KBM-7 (cell line): Measurements from ENCODE around the gene FBLN5.
A peak's percentile ranks its signal among the peaks of the same experiment; 100 is the strongest.
"Not testable (repeated sequence)": the region's sequence is repeated elsewhere in the genome, so short reads cannot be mapped to it uniquely, and the experiment has no call there.

Experiments
- DNase-seq: peaks from one replicate; pipeline ENCODE4 v3.0.0-alpha.2; 2015
- in situ Hi-C: fragments of 300-500 bp; cut with MboI; formaldehyde crosslinking; loops from 2 replicates; pipeline ENCODE4 v1.14.3; 2020; ENCODE audit warnings: low sequenced_read_pairs, low pct_unique_long_range_greater_than_20kb, mixed read lengths

The FBLN5 gene

DNA sequence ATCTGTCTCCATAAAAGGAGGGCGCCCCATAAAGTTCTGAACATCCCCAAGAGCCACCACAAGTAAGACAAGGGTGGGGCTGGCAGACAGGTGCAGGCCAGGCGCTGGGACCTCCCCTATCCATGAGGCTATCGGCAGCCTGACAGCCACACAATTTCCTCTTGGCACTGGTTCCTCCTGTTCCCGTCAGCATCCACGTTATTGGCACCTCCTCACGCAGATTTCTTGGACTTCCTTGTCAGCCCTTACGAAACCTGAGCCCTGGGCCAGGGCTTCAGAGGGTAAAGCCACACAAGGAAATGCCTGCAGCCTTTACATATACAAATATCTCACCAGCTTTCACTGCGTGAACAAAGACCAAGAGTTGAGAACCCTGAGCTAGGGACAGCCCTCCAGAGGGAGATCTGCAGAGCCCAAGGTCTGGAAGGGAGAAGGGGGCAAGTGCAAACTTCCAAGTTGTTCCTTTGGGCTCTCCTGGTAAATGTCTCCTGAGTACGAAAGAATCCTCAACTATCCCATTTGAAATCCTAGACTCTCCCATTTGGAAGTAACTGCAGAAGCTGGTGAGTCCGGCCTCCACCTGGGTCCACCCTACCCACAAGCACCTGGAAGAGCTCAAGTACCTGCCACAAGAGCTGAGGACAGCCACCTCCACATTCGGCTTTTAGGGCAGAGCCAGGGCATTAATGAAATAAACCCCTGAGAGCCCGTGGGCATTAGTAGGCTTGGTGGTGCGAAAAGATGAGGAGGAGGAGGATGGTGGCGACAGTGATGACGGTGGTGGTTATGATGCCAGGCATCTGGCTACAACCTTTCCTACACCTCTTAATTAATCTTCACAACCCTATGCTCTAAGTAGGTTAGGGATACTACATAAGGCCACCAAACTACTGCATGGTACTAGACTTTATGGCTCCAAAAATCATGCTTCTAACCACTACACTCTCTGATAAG is 74.7 kb downstream of the FBLN5 start:
- in situ Hi-C loops = no loop called here
- DNase-seq = peak; percentile 50

DNA sequence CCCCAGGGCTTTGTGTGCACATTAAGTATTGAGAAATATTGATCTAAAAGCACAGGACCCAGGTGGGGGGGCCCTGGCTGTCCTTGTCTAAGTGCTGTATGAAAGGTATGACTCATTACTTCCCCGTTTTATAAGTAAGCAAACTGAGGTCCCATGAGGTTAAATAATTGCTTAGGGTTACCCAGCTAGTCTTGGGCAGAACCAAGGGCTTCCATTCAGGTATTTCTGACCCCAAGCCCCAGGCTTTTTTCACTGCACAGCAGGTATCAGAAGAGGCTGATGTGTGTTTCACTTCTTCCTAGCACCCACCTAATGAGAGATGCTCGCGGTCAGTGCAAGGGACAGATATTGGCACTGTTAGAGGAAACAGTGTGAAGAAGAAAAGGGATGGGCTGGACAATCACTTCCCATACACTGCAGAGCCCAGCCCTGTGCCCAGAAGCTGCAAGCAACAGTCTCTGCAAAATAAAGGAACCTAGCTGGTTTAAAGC is 75.4 kb downstream of the FBLN5 start:
- in situ Hi-C loops = no loop called here

DNA sequence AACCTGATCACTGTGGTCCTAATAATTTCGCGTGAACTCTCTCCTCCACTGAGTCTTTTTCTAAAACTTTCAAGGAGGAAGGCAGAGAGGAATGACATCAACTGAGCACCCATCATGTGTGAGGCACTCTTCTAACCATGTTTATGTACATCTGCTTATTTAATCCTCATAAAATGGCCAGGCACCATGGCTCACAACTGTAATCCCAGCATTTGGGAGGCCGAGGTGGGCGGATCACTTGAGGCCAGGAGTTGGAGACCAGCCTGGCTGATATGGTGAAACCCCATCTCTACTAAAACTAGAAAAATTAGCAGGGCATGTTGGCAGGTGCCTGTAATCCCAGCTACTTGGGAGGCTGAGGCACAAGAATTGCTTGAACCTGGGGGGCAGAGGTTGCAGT is 76.1 kb downstream of the FBLN5 start:
- in situ Hi-C loops, DNase-seq: not testable (repeated sequence)

More for the DNA sequence above, 75.4 kb downstream of the FBLN5 start:
- no peak for DNase-seq

DNA sequence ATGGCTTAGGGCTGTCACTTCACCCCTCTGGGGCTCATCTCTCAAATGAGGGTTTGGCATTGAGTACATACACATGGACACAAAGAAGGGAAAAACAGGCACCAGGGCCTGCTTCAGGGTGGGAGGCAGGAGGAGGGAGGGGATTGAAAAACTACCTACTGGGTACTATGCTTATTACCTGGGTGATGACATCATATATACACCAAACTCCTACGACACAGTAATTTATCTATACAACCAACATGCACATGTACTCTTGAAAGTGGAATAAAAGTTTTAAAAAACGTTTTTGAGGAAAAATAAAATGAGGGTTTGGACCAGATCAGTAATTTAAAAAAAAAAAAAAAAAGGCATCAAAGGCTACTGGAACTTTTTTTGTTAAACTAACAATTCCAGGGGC is 76.6 kb downstream of the FBLN5 start:
- no peak for DNase-seq
- in situ Hi-C loops = no loop called here

DNA sequence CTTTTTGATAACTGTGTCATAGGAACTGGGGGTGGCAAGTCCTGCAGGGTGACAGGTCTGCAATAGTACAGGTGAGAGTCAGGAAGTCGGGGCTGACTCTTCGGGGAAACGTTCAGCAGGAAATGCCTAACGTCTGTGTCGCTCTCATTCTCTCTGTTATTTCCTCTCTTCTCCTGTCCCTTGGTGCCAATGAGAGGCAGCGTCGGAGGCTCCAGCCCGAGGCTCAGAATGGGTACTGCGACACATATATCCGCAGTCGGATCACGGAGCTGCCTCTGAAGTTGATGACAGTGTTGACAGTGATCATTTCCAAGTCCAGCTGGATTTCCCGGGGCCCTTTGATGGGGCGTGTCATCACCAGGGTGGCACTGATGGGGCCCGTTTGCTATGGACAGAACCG is 77.5 kb downstream of the FBLN5 start:
- no peak for DNase-seq
- in situ Hi-C loops = no loop called here

DNA sequence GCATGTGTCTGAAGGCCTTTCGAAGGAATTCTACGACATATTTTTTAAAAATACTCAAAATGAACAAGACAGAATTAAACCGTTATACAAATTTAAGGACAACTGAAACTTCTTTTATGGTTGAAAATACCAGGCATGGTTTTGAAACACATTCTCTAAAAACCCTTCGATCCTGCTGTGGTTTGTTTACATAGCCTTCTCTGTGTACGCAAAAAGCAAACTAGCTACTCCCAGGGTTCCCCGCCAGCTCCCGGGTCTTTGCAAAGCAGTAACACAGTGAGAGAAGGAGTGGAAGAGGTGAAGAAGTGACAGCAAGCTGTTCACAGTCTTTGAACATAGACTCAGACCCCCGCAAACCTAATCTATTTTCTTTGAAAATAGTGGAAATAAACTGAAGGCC is 77.9 kb downstream of the FBLN5 start:
- in situ Hi-C loops = no loop called here
- DNase-seq = no peak

DNA sequence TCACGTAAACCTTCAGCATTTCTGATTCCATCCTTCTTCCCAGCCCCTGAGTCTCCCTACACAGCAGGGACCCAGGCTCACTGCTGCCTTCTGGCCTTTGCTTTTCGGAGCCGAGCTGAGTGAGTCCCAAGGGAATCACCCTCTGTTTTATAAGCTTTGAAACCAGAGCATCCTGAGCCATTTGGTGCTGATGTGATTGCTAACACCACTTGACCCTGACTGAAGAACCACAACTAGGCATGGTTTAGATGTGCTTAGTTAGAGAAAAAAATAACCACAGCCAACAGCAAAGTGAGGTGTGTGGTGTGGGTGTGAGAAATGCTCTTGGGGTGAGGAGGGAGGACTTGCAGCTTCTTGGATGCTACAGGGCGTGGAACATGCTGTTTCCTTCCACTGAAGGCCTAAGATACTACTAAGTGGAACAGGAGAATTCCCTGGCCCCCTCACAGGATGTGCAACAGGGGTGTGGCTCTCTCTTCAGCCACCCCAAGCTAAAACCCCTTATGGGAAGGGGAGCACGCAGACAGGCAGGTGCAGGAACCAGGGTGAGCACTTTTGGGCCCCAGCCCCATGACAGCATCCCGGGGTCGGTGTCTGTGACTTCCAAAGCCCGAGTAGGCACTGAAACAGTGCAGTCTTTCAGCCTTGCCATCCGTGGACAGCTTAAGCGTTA is 80.0 kb downstream of the FBLN5 start, which contains the start of gene TC2N:
TSS of gene TC2N (minus strand) at position 221 of the 673 bp plus-strand sequence. CDS start 53,767 bp downstream, outside the sequence.
- in situ Hi-C loops = no loop called here
- DNase-seq = no peak

DNA sequence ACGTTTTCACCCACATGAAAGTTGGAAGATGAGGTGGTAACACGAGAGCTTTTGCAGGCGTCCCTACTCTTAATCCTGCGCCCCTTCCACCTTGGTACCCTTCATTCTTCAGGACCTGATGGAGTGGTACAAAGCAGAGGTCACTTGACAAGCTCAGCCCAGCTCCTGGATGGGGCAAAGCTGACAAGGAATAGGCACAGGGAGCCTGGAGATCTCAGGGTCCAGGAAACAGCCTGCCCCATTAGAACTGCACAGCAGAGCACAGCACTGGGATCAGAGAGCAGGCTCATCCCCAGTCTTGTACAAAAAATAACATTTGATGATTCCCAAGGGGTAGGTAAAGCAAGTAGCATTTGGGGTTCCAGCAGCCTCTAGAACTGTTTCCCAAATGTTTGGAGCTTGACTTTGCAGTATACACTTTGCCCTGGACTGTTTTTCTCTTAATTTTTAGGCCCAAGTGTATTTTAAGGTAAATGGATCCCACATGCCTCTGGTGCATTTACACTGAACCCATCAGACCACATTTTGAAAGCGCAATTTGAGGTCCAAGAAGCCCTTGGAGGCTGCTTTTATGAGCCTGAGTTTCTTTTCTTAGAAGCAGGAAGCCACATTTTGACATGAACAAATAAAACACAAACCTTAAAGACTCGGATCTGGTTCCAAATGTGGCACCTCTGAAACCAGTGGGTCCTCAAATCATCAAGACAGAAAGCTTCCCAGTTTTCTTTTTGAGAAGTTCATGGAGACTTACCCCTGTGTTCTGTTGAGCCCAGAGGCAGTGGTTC is 80.8 kb downstream of the FBLN5 start:
- DNase-seq = no peak
- in situ Hi-C loops = no loop called here

DNA sequence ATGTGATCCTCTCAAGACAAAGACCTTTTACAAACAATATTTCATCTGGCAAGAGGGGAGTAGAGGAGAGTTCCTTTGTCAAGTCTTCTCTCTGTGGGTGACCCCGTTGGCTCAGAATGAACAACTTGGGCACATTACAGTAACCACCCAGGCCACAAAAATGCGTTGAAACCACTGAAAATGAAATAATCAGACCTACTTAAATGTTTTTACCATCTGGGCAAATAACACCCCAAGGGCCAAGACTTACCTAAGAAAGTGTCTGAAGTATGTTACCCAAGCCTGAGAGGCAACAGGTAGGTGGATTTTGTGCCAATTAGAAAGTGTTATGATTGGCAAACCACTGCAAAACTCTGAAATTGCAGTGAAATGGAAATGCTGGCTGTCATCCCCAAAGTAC is 81.4 kb downstream of the FBLN5 start:
- in situ Hi-C loops = no loop called here

DNA sequence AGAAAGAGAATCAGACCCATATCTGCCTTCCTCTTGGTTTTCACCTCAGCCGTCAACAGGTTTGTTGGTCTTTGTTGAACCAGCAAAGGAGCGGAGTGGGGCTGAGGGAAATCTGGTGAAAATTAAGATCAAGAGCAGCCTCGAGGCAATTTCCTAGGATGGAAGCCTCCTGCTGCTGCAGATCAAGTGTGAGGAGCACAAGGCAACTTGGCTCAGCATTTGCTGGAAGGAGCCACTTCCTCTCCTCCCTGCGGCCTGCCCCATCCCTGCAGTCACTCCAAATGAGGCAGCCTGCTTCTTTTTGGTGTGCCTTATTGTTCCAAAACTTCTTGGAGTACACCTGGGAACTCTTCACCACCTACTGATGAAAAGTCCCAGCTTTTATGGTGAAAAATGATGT is 85.1 kb downstream of the FBLN5 start:
- in situ Hi-C loops = no loop called here
- DNase-seq = no peak

More for the DNA sequence above, 81.4 kb downstream of the FBLN5 start:
- no peak for DNase-seq

GRCh38 chr14:91861091-91861490 is 86.4 kb downstream of the FBLN5 start:
- no peak for DNase-seq
- in situ Hi-C loops = no loop called here

- DNase-seq = no peak
- in situ Hi-C loops = no loop called here
Observed at GRCh38 chr14:91860238-91860637, 87.3 kb downstream of the FBLN5 start.

GRCh38 chr14:91858536-91859275 is 88.8 kb downstream of the FBLN5 start:
- in situ Hi-C loops = no loop called here
- no peak for DNase-seq

- in situ Hi-C loops = no loop called here
- DNase-seq = no peak
Observed at GRCh38 chr14:91857614-91858013, 89.9 kb downstream of the FBLN5 start.

- DNase-seq = no peak
- in situ Hi-C loops = no loop called here
Observed at GRCh38 chr14:91854327-91854934, 93.1 kb downstream of the FBLN5 start.

GRCh38 chr14:91851563-91851962 is 95.9 kb downstream of the FBLN5 start:
- no peak for DNase-seq
- in situ Hi-C loops = no loop called here

- DNase-seq = no peak
- in situ Hi-C loops = no loop called here
Observed at GRCh38 chr14:91848504-91849001, 98.9 kb downstream of the FBLN5 start.

DNA sequence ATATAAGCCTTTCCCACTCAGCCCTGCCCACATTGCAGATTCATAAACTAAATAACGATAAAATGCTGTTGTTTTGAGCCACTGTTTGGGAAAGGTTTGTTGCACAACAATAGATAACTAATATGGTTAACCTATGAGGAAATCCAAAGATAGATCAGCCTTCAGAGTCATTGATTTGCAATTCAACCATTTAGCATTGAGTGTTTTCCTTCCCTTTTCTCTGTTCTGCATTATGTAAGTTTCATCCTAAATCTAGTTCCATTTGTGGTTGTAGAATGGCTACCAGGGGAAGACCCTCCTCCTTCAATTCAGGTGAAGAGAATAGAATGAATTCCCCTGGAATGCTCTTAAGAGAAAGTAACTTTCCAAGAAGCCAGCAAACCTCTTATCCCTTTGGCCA is 99.8 kb downstream of the FBLN5 start:
- in situ Hi-C loops = no loop called here
- no peak for DNase-seq
